Measurements from ENCODE around the gene SPOCK1.

The SPOCK1 gene

GRCh38 chr5:137308311-137308710 lies 190.8 kb downstream of the SPOCK1 start:
- POLR2A ChIA-PET: no interaction called here
- CTCF ChIA-PET: no interaction called here
- no peaks in the 10 kb centered on the region for H3K36me3 ChIP-seq (ENCODE audit: control insufficient read depth in 4 of 4, insufficient read depth in 4 of 4, low read length in 3 of 4)
- WGBS (ENCODE audit: insufficient coverage): 93% methylated on average over 3 of the region's 3 CpGs
- no peak overlapping the region for H3K27ac ChIP-seq (ENCODE audit: insufficient read depth in 1 of 2, low read depth in 1 of 2, low read length in 2 of 2, poor library complexity in 1 of 2, severe bottlenecking in 2 of 2)
- H3K9me3 ChIP-seq (ENCODE audit: control extremely low read depth in 1 of 5, control insufficient read depth in 4 of 5, insufficient read depth in 2 of 5, low read depth in 1 of 5, low read length in 4 of 5): no peaks in the 10 kb centered on the region
- DNase-seq: no peak
- H3K4me1 ChIP-seq (ENCODE audit: control extremely low read depth in 1 of 4, control insufficient read depth in 4 of 4, insufficient read depth in 4 of 4, low read length in 3 of 4): no peaks in the 10 kb centered on the region
- H3K4me3 ChIP-seq (ENCODE audit: control insufficient read depth in 1 of 7, extremely low read depth in 1 of 7, insufficient read depth in 4 of 7, low read depth in 2 of 7, low read length in 6 of 7): no peak overlapping the region
- H3K27me3 ChIP-seq (replicated peaks in 2 of 5; ENCODE audit: control insufficient read depth in 4 of 5, insufficient read depth in 5 of 5, low read length in 4 of 5): peaks cover 0 to 4% (median 2%) of the 10 kb centered on the region in 5 experiments

GRCh38 chr5:137306903-137307302 lies 192.2 kb downstream of the SPOCK1 start:
- H3K4me1 ChIP-seq (ENCODE audit: control extremely low read depth in 1 of 4, control insufficient read depth in 4 of 4, insufficient read depth in 4 of 4, low read length in 3 of 4): no peaks in the 10 kb centered on the region
- POLR2A ChIA-PET: no interaction called here
- H3K9me3 ChIP-seq (ENCODE audit: control extremely low read depth in 1 of 5, control insufficient read depth in 4 of 5, insufficient read depth in 2 of 5, low read depth in 1 of 5, low read length in 4 of 5): no peaks in the 10 kb centered on the region
- no peaks in the 10 kb centered on the region for H3K36me3 ChIP-seq (ENCODE audit: control insufficient read depth in 4 of 4, insufficient read depth in 4 of 4, low read length in 3 of 4)
- CTCF ChIA-PET: no interaction called here
- DNase-seq: no peak
- no CpG with 5 or more reads among the region's 3 CpGs for WGBS (ENCODE audit: insufficient coverage)
- peaks cover 0 to 4% (median 1%) of the 10 kb centered on the region in 5 experiments for H3K27me3 ChIP-seq (replicated peaks in 2 of 5; ENCODE audit: control insufficient read depth in 4 of 5, insufficient read depth in 5 of 5, low read length in 4 of 5)
- H3K4me3 ChIP-seq (ENCODE audit: control insufficient read depth in 1 of 7, extremely low read depth in 1 of 7, insufficient read depth in 4 of 7, low read depth in 2 of 7, low read length in 6 of 7): no peak overlapping the region
- H3K27ac ChIP-seq (ENCODE audit: insufficient read depth in 1 of 2, low read depth in 1 of 2, low read length in 2 of 2, poor library complexity in 1 of 2, severe bottlenecking in 2 of 2): no peak overlapping the region

DNA sequence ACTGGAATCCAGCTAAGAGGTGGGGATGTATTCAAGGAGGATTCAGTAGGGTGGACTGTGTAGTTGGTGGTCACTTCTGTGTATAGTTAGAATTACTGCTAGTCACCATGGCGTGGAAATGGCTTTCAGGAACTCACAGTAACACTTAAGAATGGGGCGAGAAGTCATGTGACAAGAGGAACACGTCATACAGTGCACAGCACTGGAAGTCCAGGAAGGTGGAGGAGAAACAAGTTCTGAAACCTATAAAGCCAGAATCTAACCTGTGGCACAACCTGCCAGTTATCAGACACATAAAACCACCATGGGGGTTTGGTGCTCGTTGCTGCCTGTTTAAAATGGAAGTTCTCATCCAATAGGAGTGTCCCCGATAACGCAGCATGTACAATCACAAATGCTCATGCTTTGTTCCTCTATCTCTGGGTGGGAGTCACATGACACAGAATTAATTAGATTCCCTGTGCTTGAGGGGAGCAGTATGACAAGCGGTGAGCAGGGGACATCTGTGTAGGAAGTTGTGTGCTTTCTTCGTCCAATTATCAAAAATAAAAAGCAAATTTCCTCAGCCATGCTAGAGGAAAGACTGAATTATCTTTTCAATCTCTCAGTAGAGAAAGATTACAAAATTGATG lies 193.0 kb downstream of the SPOCK1 start:
- Histone ChIP-seq H3K4me1 (ENCODE audit: control extremely low read depth in 1 of 4, control insufficient read depth in 4 of 4, insufficient read depth in 4 of 4, low read length in 3 of 4) (no peaks in the 10 kb centered on the region), H3K27ac (ENCODE audit: insufficient read depth in 1 of 2, low read depth in 1 of 2, low read length in 2 of 2, poor library complexity in 1 of 2, severe bottlenecking in 2 of 2) (no peak overlapping the region), H3K4me3 (ENCODE audit: control insufficient read depth in 1 of 7, extremely low read depth in 1 of 7, insufficient read depth in 4 of 7, low read depth in 2 of 7, low read length in 6 of 7) (no peak overlapping the region), H3K27me3 (replicated peaks in 2 of 5; ENCODE audit: control insufficient read depth in 4 of 5, insufficient read depth in 5 of 5, low read length in 4 of 5) (peaks cover 0 to 4% (median 2%) of the 10 kb centered on the region in 5 experiments), H3K36me3 (ENCODE audit: control insufficient read depth in 4 of 4, insufficient read depth in 4 of 4, low read length in 3 of 4) (no peaks in the 10 kb centered on the region), H3K9me3 (ENCODE audit: control extremely low read depth in 1 of 5, control insufficient read depth in 4 of 5, insufficient read depth in 2 of 5, low read depth in 1 of 5, low read length in 4 of 5) (peaks cover 0 to under 1% (median 0%) of the 10 kb centered on the region in 5 experiments)
- DNase-seq: no peak
- CTCF ChIA-PET: no interaction called here
- WGBS (ENCODE audit: insufficient coverage): 95% methylated on average over 6 of the region's 8 CpGs
- POLR2A ChIA-PET: no interaction called here

DNA sequence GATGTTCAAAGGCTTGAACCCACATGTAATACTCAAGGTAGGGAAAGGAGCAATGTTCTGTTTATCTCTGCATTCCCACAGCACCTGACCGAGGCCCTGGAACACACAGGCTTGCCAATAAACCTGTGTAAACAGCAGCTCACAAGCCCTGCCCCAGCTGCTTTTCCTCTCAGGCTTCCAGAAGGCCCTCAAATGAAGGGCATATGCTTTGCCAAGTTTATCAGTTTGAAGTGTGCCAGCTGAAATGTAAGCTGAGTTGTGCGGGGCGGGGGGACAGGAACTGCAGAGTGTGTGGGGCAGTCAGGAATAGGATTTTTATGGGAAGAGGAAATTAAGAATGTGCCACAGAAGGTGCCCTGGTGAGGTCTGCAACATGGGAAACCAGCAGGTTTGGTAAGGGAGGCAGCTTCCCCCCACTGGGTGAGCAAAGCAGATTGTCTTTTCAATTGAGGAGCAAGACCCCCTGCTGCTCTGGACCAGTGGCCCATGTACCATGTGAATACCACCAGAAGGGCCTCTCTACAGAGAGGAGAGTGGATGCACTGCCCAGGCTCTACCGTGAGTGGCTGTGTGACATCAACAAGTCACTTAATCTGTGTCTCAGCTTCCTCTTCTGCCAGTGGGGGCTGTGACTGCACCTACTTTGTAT lies 194.8 kb downstream of the SPOCK1 start:
- no peaks in the 10 kb centered on the region for H3K4me1 ChIP-seq (ENCODE audit: control extremely low read depth in 1 of 4, control insufficient read depth in 4 of 4, insufficient read depth in 4 of 4, low read length in 3 of 4)
- H3K27ac ChIP-seq (ENCODE audit: insufficient read depth in 1 of 2, low read depth in 1 of 2, low read length in 2 of 2, poor library complexity in 1 of 2, severe bottlenecking in 2 of 2): no peak overlapping the region
- POLR2A ChIA-PET: no interaction called here
- CTCF ChIA-PET: no interaction called here
- H3K4me3 ChIP-seq (ENCODE audit: control insufficient read depth in 1 of 7, extremely low read depth in 1 of 7, insufficient read depth in 4 of 7, low read depth in 2 of 7, low read length in 6 of 7): no peak overlapping the region
- WGBS (ENCODE audit: insufficient coverage): 92% methylated on average over 4 of the region's 4 CpGs
- H3K36me3 ChIP-seq (ENCODE audit: control insufficient read depth in 4 of 4, insufficient read depth in 4 of 4, low read length in 3 of 4): no peaks in the 10 kb centered on the region
- peaks cover 0 to 2% (median 0%) of the 10 kb centered on the region in 5 experiments for H3K9me3 ChIP-seq (ENCODE audit: control extremely low read depth in 1 of 5, control insufficient read depth in 4 of 5, insufficient read depth in 2 of 5, low read depth in 1 of 5, low read length in 4 of 5)
- H3K27me3 ChIP-seq (replicated peaks in 2 of 5; ENCODE audit: control insufficient read depth in 4 of 5, insufficient read depth in 5 of 5, low read length in 4 of 5): peaks cover 0 to 8% (median 0%) of the 10 kb centered on the region in 5 experiments
- DNase-seq: no peak

DNA sequence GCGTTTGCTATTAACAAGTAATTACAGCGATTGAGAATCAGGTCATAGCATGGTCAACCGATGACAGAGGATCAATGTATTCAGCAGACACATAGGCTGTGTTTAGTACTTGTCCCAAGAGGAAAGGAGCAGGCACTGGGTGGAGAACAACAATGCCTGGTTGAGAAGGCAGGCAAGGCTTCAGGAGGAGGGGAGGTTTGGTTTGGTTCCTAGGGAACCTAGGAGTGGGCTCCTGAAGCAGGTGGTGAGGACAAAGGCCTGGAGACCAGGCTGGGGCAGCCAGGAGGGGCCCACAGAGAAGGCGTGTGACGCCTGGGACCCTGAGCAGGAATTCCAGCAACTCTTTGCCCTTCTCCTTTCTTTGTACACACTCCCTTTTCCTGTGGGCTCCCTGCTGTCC lies 195.6 kb downstream of the SPOCK1 start:
- no peaks in the 10 kb centered on the region for H3K4me1 ChIP-seq (ENCODE audit: control extremely low read depth in 1 of 4, control insufficient read depth in 4 of 4, insufficient read depth in 4 of 4, low read length in 3 of 4)
- ChIA-PET POLR2A (no interaction called here), CTCF (no interaction called here)
- no peak overlapping the region for H3K27ac ChIP-seq (ENCODE audit: insufficient read depth in 1 of 2, low read depth in 1 of 2, low read length in 2 of 2, poor library complexity in 1 of 2, severe bottlenecking in 2 of 2)
- no peak overlapping the region for H3K4me3 ChIP-seq (ENCODE audit: control insufficient read depth in 1 of 7, extremely low read depth in 1 of 7, insufficient read depth in 4 of 7, low read depth in 2 of 7, low read length in 6 of 7)
- peaks cover 0 to 2% (median 0%) of the 10 kb centered on the region in 5 experiments for H3K9me3 ChIP-seq (ENCODE audit: control extremely low read depth in 1 of 5, control insufficient read depth in 4 of 5, insufficient read depth in 2 of 5, low read depth in 1 of 5, low read length in 4 of 5)
- no peaks in the 10 kb centered on the region for H3K36me3 ChIP-seq (ENCODE audit: control insufficient read depth in 4 of 4, insufficient read depth in 4 of 4, low read length in 3 of 4)
- WGBS (ENCODE audit: insufficient coverage): 100% methylated on average over 4 of the region's 5 CpGs
- peaks cover 0 to 8% (median under 1%) of the 10 kb centered on the region in 5 experiments for H3K27me3 ChIP-seq (replicated peaks in 2 of 5; ENCODE audit: control insufficient read depth in 4 of 5, insufficient read depth in 5 of 5, low read length in 4 of 5)
- no peak for DNase-seq

GRCh38 chr5:137300411-137301240 lies 198.5 kb downstream of the SPOCK1 start:
- Histone ChIP-seq H3K36me3 (ENCODE audit: control insufficient read depth in 4 of 4, insufficient read depth in 4 of 4, low read length in 3 of 4) (no peaks in the 10 kb centered on the region), H3K27me3 (replicated peaks in 2 of 5; ENCODE audit: control insufficient read depth in 4 of 5, insufficient read depth in 5 of 5, low read length in 4 of 5) (peaks cover 0 to 9% (median 2%) of the 10 kb centered on the region in 5 experiments), H3K4me1 (ENCODE audit: control extremely low read depth in 1 of 4, control insufficient read depth in 4 of 4, insufficient read depth in 4 of 4, low read length in 3 of 4) (no peaks in the 10 kb centered on the region), H3K9me3 (ENCODE audit: control extremely low read depth in 1 of 5, control insufficient read depth in 4 of 5, insufficient read depth in 2 of 5, low read depth in 1 of 5, low read length in 4 of 5) (peaks cover 0 to 2% (median 0%) of the 10 kb centered on the region in 5 experiments), H3K27ac (ENCODE audit: insufficient read depth in 1 of 2, low read depth in 1 of 2, low read length in 2 of 2, poor library complexity in 1 of 2, severe bottlenecking in 2 of 2) (no peak overlapping the region), H3K4me3 (ENCODE audit: control insufficient read depth in 1 of 7, extremely low read depth in 1 of 7, insufficient read depth in 4 of 7, low read depth in 2 of 7, low read length in 6 of 7) (no peak overlapping the region)
- no peak for DNase-seq
- CTCF ChIA-PET: interaction anchor here (1.4 kb wide), 1 partner anchor 12 kb away, joined by 3 read pairs; no protein-coding TSS in a partner anchor
- POLR2A ChIA-PET: no interaction called here
- WGBS (ENCODE audit: insufficient coverage): 94% methylated on average over 3 of the region's 4 CpGs
